Osteocyte (in vitro differentiated cells): ENCODE results near the gene GBX1. TPM values are rescaled to one million over a fixed set of nuclear protein-coding genes. Genes with fewer than 3 reads are reported as not detected.

Experiments
- DNase-seq: peaks from one replicate; pipeline ENCODE4 v3.0.0; 2021; ENCODE audit warnings: mixed read lengths; ENCODE audit not compliant: unreplicated experiment; ENCODE audit errors: extremely low spot score
- H3K27ac Mint-ChIP-seq: one replicate; pipeline ENCODE4 v1.8.0; 2021; ENCODE audit warnings: mild to moderate bottlenecking, mixed read lengths; ENCODE audit not compliant: unreplicated experiment
- H3K27me3 Mint-ChIP-seq: one replicate; pipeline ENCODE4 v1.8.0; 2021; ENCODE audit warnings: mixed read lengths; ENCODE audit not compliant: unreplicated experiment
- H3K36me3 Mint-ChIP-seq: one replicate; pipeline ENCODE4 v1.8.0; 2021; ENCODE audit warnings: mixed read lengths; ENCODE audit not compliant: unreplicated experiment
- H3K4me1 Mint-ChIP-seq: one replicate; pipeline ENCODE4 v1.8.0; 2021; ENCODE audit warnings: mixed read lengths; ENCODE audit not compliant: unreplicated experiment
- H3K4me3 Mint-ChIP-seq: one replicate; pipeline ENCODE4 v1.8.0; 2021; ENCODE audit warnings: mild to moderate bottlenecking, moderate library complexity, mixed read lengths; ENCODE audit not compliant: unreplicated experiment
- H3K9me3 Mint-ChIP-seq: one replicate; pipeline ENCODE4 v1.8.0; 2021; ENCODE audit warnings: mixed read lengths; ENCODE audit not compliant: unreplicated experiment
- CTCF ChIP-seq: fragments of 200-600 bp; sonication (generic); IDR thresholded peaks from 2 replicates; pipeline ENCODE4 v1.5.0; 2021; ENCODE audit warnings: antibody characterized with exemption, mild to moderate bottlenecking, moderate library complexity
- total RNA-seq: library from RNA; stranded (reverse); gene quantifications from 2 replicates; pipeline ENCODE4 v1.2.1, GENCODE V29; 2021

Gene GBX1
- total RNA-seq, 1 donor from 2014 or later = not detected

- Mint-ChIP-seq H3K4me3 (no peak overlapping the region), H3K9me3 (no peaks in the 10 kb centered on the region), H3K4me1 (peaks cover 12% of the 10 kb centered on the region), H3K27ac (no peak overlapping the region), H3K36me3 (peaks cover 40% of the 10 kb centered on the region), H3K27me3 (no peaks in the 10 kb centered on the region)
- no peak for TF ChIP-seq CTCF
- DNase-seq = peak; percentile 80
Observed at GRCh38 chr7:151141855-151142685, 25.4 kb downstream of the GBX1 start.

GRCh38 chr7:151141311-151141854 is 26.1 kb downstream of the GBX1 start:
- peaks cover 43% of the 10 kb centered on the region for H3K36me3 Mint-ChIP-seq
- H3K27ac Mint-ChIP-seq = no peak overlapping the region
- DNase-seq = no peak
- H3K9me3 Mint-ChIP-seq = no peaks in the 10 kb centered on the region
- H3K4me3 Mint-ChIP-seq = no peak overlapping the region
- TF ChIP-seq CTCF = no peak
- peaks cover 12% of the 10 kb centered on the region for H3K4me1 Mint-ChIP-seq
- H3K27me3 Mint-ChIP-seq = no peaks in the 10 kb centered on the region

DNA sequence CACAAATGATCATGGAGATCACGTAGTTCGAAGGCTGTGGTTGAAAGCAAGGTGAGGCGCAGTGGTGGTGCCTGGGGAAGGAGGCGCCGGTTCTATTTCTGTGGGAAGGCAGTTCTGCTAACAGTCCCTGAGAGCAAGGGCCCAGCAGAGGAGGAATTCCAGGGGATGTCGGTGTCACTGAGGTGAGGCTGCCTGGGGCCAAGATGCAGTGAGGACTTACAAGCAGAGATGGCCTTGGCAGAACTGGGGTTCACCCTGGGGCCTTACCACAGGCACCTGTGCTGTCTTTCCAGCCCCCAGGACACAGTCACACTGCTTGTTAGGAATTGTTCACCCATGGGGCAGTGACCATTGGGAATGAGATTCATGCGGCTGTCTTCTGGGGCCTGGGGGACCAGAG is 26.7 kb downstream of the GBX1 start:
- H3K27ac Mint-ChIP-seq = no peak overlapping the region
- H3K36me3 Mint-ChIP-seq = peaks cover 45% of the 10 kb centered on the region
- peak; percentile 78 for DNase-seq
- no peak for TF ChIP-seq CTCF
- H3K4me1 Mint-ChIP-seq = peaks cover 12% of the 10 kb centered on the region
- H3K27me3 Mint-ChIP-seq = no peaks in the 10 kb centered on the region
- no peak overlapping the region for H3K4me3 Mint-ChIP-seq
- no peaks in the 10 kb centered on the region for H3K9me3 Mint-ChIP-seq

- H3K36me3 Mint-ChIP-seq = peaks cover 51% of the 10 kb centered on the region
- no peak for DNase-seq
- no peaks in the 10 kb centered on the region for H3K9me3 Mint-ChIP-seq
- no peak for TF ChIP-seq CTCF
- peaks cover 12% of the 10 kb centered on the region for H3K4me1 Mint-ChIP-seq
- no peaks in the 10 kb centered on the region for H3K27me3 Mint-ChIP-seq
- H3K4me3 Mint-ChIP-seq = no peak overlapping the region
- H3K27ac Mint-ChIP-seq = no peak overlapping the region
Observed at GRCh38 chr7:151139791-151140190, 27.7 kb downstream of the GBX1 start.

DNA sequence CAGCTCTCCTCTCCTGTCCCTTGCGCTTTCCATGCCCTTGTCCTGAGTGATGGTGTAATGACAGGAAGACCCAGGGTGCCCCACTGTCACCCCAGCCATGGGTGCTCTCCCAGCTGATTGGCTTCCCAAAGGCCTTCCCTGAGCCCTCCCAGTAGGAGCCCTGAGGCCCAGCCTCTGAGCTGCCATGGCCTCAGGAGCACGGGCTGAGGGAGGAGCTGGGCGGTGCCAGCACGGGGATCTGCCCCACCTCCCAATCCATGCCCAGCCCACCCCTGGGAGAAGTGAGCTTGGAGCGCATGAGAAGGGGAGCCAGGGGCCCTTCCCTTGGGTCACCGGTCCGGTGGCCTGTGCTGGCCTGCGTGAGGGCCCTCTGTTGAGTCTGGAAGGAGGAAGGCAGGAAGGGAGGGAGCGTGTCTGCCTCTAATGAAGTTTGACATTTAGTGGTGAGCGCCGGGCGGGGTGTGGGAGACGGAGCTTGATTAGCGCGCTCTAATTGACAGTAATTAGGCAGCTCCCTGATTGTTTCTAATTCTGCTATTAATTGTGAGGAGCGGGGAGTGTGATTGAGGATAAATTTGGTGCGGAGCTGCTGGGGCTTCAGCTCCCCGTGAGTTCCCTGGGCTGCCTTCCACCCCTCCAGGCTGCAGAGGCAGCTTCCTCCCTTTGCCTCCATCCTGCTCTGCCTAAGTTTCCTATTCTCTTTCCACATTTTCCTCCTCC is 28.3 kb downstream of the GBX1 start:
- Mint-ChIP-seq H3K4me3 (no peak overlapping the region), H3K27ac (no peak overlapping the region), H3K4me1 (peaks cover 12% of the 10 kb centered on the region), H3K36me3 (peaks cover 48% of the 10 kb centered on the region), H3K9me3 (no peaks in the 10 kb centered on the region), H3K27me3 (no peaks in the 10 kb centered on the region)
- DNase-seq = no peak
- no peak for TF ChIP-seq CTCF
